Measurements from ENCODE around the gene KCNG1.

- TF ChIP-seq CTCF (IDR thresholded peaks at IDR 0.05; ENCODE audit: low read length) (no peak), EZH2 (IDR thresholded peaks at IDR 0.05; ENCODE audit: borderline replicate concordance, low read length) (no peak)
These were observed 63.3 kb downstream of the KCNG1 start for GRCh38 chr20:50959543-50960126.
